Measurements from ENCODE around the gene RYR2. TPM values are rescaled to one million over a fixed set of nuclear protein-coding genes. Genes with fewer than 3 reads are reported as not detected.

RYR2 gene
- total RNA-seq, 1 experiment from 2014 or later: 4.0 TPM

DNA sequence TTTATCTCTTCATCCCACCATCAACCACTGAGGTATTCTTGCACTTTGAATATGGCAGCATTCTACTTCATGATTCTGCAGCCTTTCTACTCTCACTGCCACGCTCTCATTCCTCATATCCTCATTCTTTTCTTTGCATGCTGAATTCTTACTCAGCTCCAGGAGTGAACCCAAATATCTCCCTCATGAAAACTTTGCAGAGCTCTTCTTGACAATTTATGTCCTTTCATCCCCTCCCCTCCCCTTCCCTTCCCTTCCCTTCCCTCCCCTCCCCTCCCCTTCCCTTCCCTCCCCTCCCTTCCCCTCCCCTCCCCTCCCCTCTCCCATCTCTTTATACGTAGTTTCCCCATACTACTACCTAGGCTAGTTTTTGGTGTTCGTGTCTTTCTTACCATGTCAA lies 363.9 kb downstream of the RYR2 start:
- H3K27ac Mint-ChIP-seq (ENCODE audit: low read depth, unreplicated experiment): no peak overlapping the region
- no peak for DNase-seq (ENCODE audit: unreplicated experiment)
- POLR2A ChIA-PET: interaction anchor here (0.5 kb wide), 1 partner anchor 220 kb away, joined by 3 read pairs; no protein-coding TSS in a partner anchor
- H3K36me3 Mint-ChIP-seq (ENCODE audit: insufficient read depth, unreplicated experiment): no peaks in the 10 kb centered on the region
- no peaks in the 10 kb centered on the region for H3K4me1 Mint-ChIP-seq (ENCODE audit: insufficient read depth, unreplicated experiment)
- BruUV-seq (replicated peaks): no TSS peak
- TF ChIP-seq, protein P1, sequence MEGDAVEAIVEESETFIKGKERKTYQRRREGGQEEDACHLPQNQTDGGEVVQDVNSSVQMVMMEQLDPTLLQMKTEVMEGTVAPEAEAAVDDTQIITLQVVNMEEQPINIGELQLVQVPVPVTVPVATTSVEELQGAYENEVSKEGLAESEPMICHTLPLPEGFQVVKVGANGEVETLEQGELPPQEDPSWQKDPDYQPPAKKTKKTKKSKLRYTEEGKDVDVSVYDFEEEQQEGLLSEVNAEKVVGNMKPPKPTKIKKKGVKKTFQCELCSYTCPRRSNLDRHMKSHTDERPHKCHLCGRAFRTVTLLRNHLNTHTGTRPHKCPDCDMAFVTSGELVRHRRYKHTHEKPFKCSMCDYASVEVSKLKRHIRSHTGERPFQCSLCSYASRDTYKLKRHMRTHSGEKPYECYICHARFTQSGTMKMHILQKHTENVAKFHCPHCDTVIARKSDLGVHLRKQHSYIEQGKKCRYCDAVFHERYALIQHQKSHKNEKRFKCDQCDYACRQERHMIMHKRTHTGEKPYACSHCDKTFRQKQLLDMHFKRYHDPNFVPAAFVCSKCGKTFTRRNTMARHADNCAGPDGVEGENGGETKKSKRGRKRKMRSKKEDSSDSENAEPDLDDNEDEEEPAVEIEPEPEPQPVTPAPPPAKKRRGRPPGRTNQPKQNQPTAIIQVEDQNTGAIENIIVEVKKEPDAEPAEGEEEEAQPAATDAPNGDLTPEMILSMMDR (IDR thresholded peaks at IDR 0.05; ENCODE audit: unreplicated experiment): no peak
- H3K4me3 Mint-ChIP-seq (ENCODE audit: unreplicated experiment): no peak overlapping the region
- intact Hi-C loops (cut with micrococcal nuclease): no loop called here
- no peaks in the 10 kb centered on the region for H3K27me3 Mint-ChIP-seq (ENCODE audit: insufficient read depth, unreplicated experiment)
- peaks cover 24% of the 10 kb centered on the region for H3K9me3 Mint-ChIP-seq (ENCODE audit: unreplicated experiment)
- CTCF ChIA-PET: interaction anchor here (0.6 to 1.0 kb wide), 2 partner anchors 18 to 271 kb away, joined by 4 to 5 read pairs; no protein-coding TSS in a partner anchor

DNA sequence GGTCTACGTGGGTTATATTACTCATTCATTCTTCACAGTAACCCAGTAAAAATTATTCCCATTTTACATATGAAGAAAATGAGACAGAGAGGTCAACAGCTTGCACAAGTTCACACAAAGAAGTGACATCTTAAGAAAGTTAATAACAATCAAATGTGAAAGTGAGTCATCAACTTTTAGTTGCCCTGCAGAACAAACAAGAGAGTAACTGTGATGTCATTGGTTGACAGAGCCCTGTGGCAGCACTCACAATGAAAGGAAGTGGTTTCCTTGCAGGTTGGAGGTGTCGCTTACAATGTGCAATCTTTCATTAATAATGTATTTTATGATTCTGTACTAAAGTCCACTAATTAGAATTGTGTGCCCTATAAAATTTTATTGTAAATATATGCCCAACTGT lies 369.6 kb downstream of the RYR2 start:
- BruUV-seq (replicated peaks): no TSS peak
- intact Hi-C loops (cut with micrococcal nuclease): no loop called here
- no peak overlapping the region for H3K27ac Mint-ChIP-seq (ENCODE audit: low read depth, unreplicated experiment)
- no peaks in the 10 kb centered on the region for H3K27me3 Mint-ChIP-seq (ENCODE audit: insufficient read depth, unreplicated experiment)
- ChIA-PET POLR2A (interaction anchor here (1.9 kb wide), 1 partner anchor 18 kb away, joined by 4 read pairs; no protein-coding TSS in a partner anchor), CTCF (interaction anchor here (0.6 to 2.0 kb wide), 6 partner anchors 18 to 738 kb away, joined by 3 to 14 read pairs (median 4); no protein-coding TSS in a partner anchor)
- TF ChIP-seq, protein P1 (IDR thresholded peaks at IDR 0.05; ENCODE audit: unreplicated experiment): no peak
- no peaks in the 10 kb centered on the region for H3K4me1 Mint-ChIP-seq (ENCODE audit: insufficient read depth, unreplicated experiment)
- DNase-seq (ENCODE audit: unreplicated experiment): peak; percentile 71
- no peaks in the 10 kb centered on the region for H3K36me3 Mint-ChIP-seq (ENCODE audit: insufficient read depth, unreplicated experiment)
- no peak overlapping the region for H3K4me3 Mint-ChIP-seq (ENCODE audit: unreplicated experiment)
- peaks cover 10% of the 10 kb centered on the region for H3K9me3 Mint-ChIP-seq (ENCODE audit: unreplicated experiment)

DNA sequence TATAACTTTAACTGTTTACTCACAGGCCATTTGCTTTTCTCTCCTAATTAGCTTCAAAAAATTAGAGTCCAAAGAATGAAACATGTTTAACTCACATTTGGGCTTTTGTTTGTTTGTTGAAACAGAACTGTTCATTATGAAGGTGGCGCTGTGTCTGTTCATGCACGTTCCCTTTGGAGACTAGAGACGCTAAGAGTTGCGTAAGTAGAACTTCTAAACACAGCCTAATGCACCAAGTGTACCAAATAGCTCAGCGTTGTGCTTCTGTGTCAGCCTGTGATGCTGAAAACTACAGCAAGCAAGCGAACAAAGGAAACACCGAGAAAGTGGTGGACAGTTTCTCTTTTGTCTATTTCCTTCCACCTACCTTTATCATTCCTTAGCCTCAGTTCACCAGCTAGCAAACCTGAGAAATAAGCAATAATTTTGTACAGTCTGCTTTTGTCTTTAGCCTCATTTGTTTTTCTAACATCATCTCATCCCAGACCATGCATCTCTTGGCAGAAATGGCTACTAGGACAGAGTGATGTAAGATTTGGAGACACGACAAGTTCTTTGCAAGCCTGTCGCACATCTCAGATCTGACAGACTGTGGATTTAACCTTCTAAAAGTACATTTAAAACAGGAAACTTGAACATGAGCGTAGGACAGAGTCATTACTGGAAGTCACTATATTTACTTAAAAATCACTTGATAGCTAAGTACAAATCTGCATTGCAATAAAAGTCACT lies 375.1 kb downstream of the RYR2 start:
- no peak overlapping the region for H3K4me3 Mint-ChIP-seq (ENCODE audit: unreplicated experiment)
- no peak overlapping the region for H3K27ac Mint-ChIP-seq (ENCODE audit: low read depth, unreplicated experiment)
- H3K27me3 Mint-ChIP-seq (ENCODE audit: insufficient read depth, unreplicated experiment): no peaks in the 10 kb centered on the region
- ChIA-PET POLR2A (interaction anchor here (0.7 kb wide), 1 partner anchor 78 kb away, joined by 3 read pairs; no protein-coding TSS in a partner anchor), CTCF (interaction anchor here (0.6 to 1.2 kb wide), 4 partner anchors 18 to 290 kb away, joined by 3 to 4 read pairs (median 4); no protein-coding TSS in a partner anchor)
- TF ChIP-seq, protein P1 (IDR thresholded peaks at IDR 0.05; ENCODE audit: unreplicated experiment): no peak
- intact Hi-C loops (cut with micrococcal nuclease): no loop called here
- no peaks in the 10 kb centered on the region for H3K36me3 Mint-ChIP-seq (ENCODE audit: insufficient read depth, unreplicated experiment)
- no peaks in the 10 kb centered on the region for H3K4me1 Mint-ChIP-seq (ENCODE audit: insufficient read depth, unreplicated experiment)
- BruUV-seq (replicated peaks): no TSS peak
- DNase-seq (ENCODE audit: unreplicated experiment): no peak
- no peaks in the 10 kb centered on the region for H3K9me3 Mint-ChIP-seq (ENCODE audit: unreplicated experiment)

DNA sequence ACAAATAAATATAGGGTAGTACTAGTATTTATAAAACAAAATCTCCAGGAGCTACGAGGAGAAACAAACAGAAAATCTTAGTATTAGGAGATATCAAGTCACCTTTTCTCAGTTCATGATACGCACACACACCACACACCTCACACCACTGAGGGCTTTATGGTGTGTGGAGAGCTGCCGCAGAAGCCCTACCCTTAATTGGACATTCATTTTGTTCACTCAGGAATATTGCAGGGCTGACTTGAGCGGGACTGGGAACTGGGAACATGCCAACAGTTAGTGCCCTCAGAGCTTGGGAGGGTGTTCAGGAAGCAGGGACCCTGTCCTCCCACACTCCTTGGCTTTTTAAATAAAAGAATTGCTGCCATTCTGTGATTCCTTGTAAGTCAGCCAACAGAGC lies 386.8 kb downstream of the RYR2 start:
- no peak overlapping the region for H3K4me3 Mint-ChIP-seq (ENCODE audit: unreplicated experiment)
- no peak overlapping the region for H3K27ac Mint-ChIP-seq (ENCODE audit: low read depth, unreplicated experiment)
- TF ChIP-seq, protein P1 (IDR thresholded peaks at IDR 0.05; ENCODE audit: unreplicated experiment): no peak
- H3K4me1 Mint-ChIP-seq (ENCODE audit: insufficient read depth, unreplicated experiment): no peaks in the 10 kb centered on the region
- intact Hi-C loops (cut with micrococcal nuclease): no loop called here
- H3K36me3 Mint-ChIP-seq (ENCODE audit: insufficient read depth, unreplicated experiment): no peaks in the 10 kb centered on the region
- DNase-seq (ENCODE audit: unreplicated experiment): no peak
- peaks cover 16% of the 10 kb centered on the region for H3K27me3 Mint-ChIP-seq (ENCODE audit: insufficient read depth, unreplicated experiment)
- BruUV-seq (replicated peaks): no TSS peak
- CTCF ChIA-PET: interaction anchor here (0.5 to 1.0 kb wide), 5 partner anchors 15 to 1282 kb away, joined by 3 to 4 read pairs (median 3); no protein-coding TSS in a partner anchor
- POLR2A ChIA-PET: interaction anchor here (1.2 kb wide), 1 partner anchor 16 kb away, joined by 3 read pairs; no protein-coding TSS in a partner anchor
- H3K9me3 Mint-ChIP-seq (ENCODE audit: unreplicated experiment): no peaks in the 10 kb centered on the region

All from MCF 10A (cell line).